K562 (cell line): Measurements from ENCODE around the gene TOR1A. TPM values are rescaled to one million over a fixed set of nuclear protein-coding genes. Genes with fewer than 3 reads are reported as not detected.

Experiments
- ASH1L ChIP-seq: fragments of 450-650 bp; IDR thresholded peaks from 2 replicates; pipeline ENCODE4 v1.6.1; 2018; ENCODE audit warnings: borderline replicate concordance, mild to moderate bottlenecking, low read depth; ENCODE audit not compliant: partially characterized antibody
- BRCA1 ChIP-seq, 2 experiments: fragments of 450-650 bp in 1 of 2; sonication (generic) in 1 of 2; formaldehyde crosslinking in 1 of 2; IDR thresholded peaks; 2 replicates each; pipeline versions ENCODE4 v1.5.0 to v1.6.1; 2017 to 2020; ENCODE audit warnings: mild to moderate bottlenecking in 1 of 2, missing genetic modification reagents in 1 of 2
- CHCHD3 ChIP-seq: fragments of 250-450 bp; sonication (Bioruptor Pico); IDR thresholded peaks from 2 replicates; pipeline ENCODE4 v2.1.2; 2022; ENCODE audit warnings: mild to moderate bottlenecking
- CREB1 ChIP-seq, 2 experiments: sonication (generic) in 1 of 2; formaldehyde crosslinking in 1 of 2; IDR thresholded peaks; 2 replicates each; pipeline versions ENCODE4 v1.6.1 to v1.8.0; 2012 to 2022; ENCODE audit warnings: inconsistent platforms in 1 of 2, mild to moderate bottlenecking in 1 of 2, missing genetic modification reagents in 1 of 2, moderate library complexity in 1 of 2
- DMBX1 ChIP-seq: fragments of 250-450 bp; sonication (Bioruptor Pico); IDR thresholded peaks from 2 replicates; pipeline ENCODE4 v1.8.0; 2022; ENCODE audit warnings: inconsistent platforms, mild to moderate bottlenecking, moderate library complexity, borderline replicate concordance
- MAFG ChIP-seq: fragments of 450-650 bp; conservative IDR thresholded peaks from 2 replicates; pipeline ENCODE4 v1.6.1; 2016; ENCODE audit warnings: missing genetic modification characterization, missing compliant biosample characterization
- POLR2H ChIP-seq: IDR thresholded peaks from 2 replicates; pipeline ENCODE4 v1.6.1; 2016; ENCODE audit warnings: missing genetic modification characterization, low read depth, mild to moderate bottlenecking, control low read depth, missing compliant biosample characterization, moderate library complexity
- SIRT6 ChIP-seq: IDR thresholded peaks from one replicate; pipeline ENCODE4 v1.6.1; 2012; ENCODE audit warnings: low read depth, mild to moderate bottlenecking, control low read depth, inconsistent platforms, low read length, moderate library complexity
- TEAD1 ChIP-seq, 2 experiments: fragments of 450-650 bp in 1 of 2; sonication (generic) in 1 of 2; formaldehyde crosslinking; IDR thresholded peaks; 2 replicates each; pipeline versions ENCODE4 v1.4.0 to v1.8.0; 2020 to 2022; ENCODE audit warnings: mild to moderate bottlenecking in 2 of 2, missing genetic modification reagents in 1 of 2
- ZNF175 ChIP-seq: fragments of 200-800 bp; sonication (Bioruptor generic); IDR thresholded peaks from 2 replicates; pipeline ENCODE4 v1.6.1; 2016; ENCODE audit warnings: low read depth, mild to moderate bottlenecking, missing genetic modification characterization, missing compliant biosample characterization
- ZNF23 ChIP-seq: fragments of 250-450 bp; sonication (Bioruptor Pico); IDR thresholded peaks from 2 replicates; pipeline ENCODE4 v1.4.0; 2020; ENCODE audit warnings: mild to moderate bottlenecking
- ZNF274 ChIP-seq: IDR thresholded peaks from 2 replicates; pipeline ENCODE4 v1.6.1; 2011; ENCODE audit warnings: low read depth, mild to moderate bottlenecking, low read length, moderate library complexity, borderline replicate concordance
- ZNF583 ChIP-seq: fragments of 250-450 bp; sonication (Bioruptor Pico); IDR thresholded peaks from 2 replicates; pipeline ENCODE4 v1.4.0; 2020
- ZNF76 ChIP-seq: fragments of 250-450 bp; sonication (Bioruptor Pico); IDR thresholded peaks from 2 replicates; pipeline ENCODE4 v1.4.0; 2020; ENCODE audit warnings: mild to moderate bottlenecking, moderate library complexity, borderline replicate concordance
- ZSCAN29 ChIP-seq: fragments of 450-650 bp; IDR thresholded peaks from 2 replicates; pipeline ENCODE4 v1.6.1; 2017
- polyA plus RNA-seq, 8 experiments: library from polyadenylated mRNA; depleted of rRNA in 4 of 8; stranded (reverse) in 5 of 8; unstranded in 3 of 8; fragments of >200 nt; fragmentation: Nextera tagmentation in 2 of 8; fragmentation: Illumina TruSeq in 1 of 8; extraction: Ambion mirVana in 2 of 8; extraction: Trizol in 1 of 8; gene quantifications; 2 replicates each; pipeline versions ENCODE4 v1.2.1 to v1.2.3, GENCODE V29; 2011 to 2014; ENCODE audit warnings: inconsistent platforms in 1 of 8, missing spikeins in 1 of 8
- total RNA-seq, 7 experiments: library from RNA; depleted of rRNA in 6 of 7; stranded (reverse); fragments of >200 nt in 6 of 7; fragmentation: Illumina TruSeq in 2 of 7; extraction: Trizol in 2 of 7; gene quantifications; 2 replicates each; pipeline versions ENCODE4 v1.2.1 to v1.2.3, GENCODE V29; 2011 to 2021; ENCODE audit warnings: low replicate concordance in 1 of 7
- TF ChIP-seq, protein P1 (sequence below): fragments of 250-450 bp; sonication (Bioruptor Pico); IDR thresholded peaks from 2 replicates; pipeline ENCODE4 v1.8.0; 2021; ENCODE audit warnings: mild to moderate bottlenecking, moderate library complexity
- TF ChIP-seq, protein P2 (sequence below): fragments of 250-450 bp; sonication (Bioruptor Pico); IDR thresholded peaks from 2 replicates; pipeline ENCODE4 v1.4.0; 2020; ENCODE audit warnings: mild to moderate bottlenecking, moderate library complexity
- TF ChIP-seq, protein P3 (sequence below): fragments of 250-450 bp; sonication (Bioruptor Pico); IDR thresholded peaks from 2 replicates; pipeline ENCODE4 v1.8.0; 2022; ENCODE audit warnings: moderate library complexity, mild to moderate bottlenecking, inconsistent platforms
- TF ChIP-seq, protein P4 (sequence below): sonication (generic); formaldehyde crosslinking; IDR thresholded peaks from 2 replicates; pipeline ENCODE4 v1.8.0; 2022; ENCODE audit warnings: missing genetic modification reagents, mild to moderate bottlenecking, moderate library complexity, borderline replicate concordance

The TOR1A gene
- total and polyA plus RNA-seq, 9 of the 15 experiments (the other 6 are each of a cell fraction or from before 2014, with no cell fraction given), result 4.5 to 85.8 (median 51.3) TPM

DNA sequence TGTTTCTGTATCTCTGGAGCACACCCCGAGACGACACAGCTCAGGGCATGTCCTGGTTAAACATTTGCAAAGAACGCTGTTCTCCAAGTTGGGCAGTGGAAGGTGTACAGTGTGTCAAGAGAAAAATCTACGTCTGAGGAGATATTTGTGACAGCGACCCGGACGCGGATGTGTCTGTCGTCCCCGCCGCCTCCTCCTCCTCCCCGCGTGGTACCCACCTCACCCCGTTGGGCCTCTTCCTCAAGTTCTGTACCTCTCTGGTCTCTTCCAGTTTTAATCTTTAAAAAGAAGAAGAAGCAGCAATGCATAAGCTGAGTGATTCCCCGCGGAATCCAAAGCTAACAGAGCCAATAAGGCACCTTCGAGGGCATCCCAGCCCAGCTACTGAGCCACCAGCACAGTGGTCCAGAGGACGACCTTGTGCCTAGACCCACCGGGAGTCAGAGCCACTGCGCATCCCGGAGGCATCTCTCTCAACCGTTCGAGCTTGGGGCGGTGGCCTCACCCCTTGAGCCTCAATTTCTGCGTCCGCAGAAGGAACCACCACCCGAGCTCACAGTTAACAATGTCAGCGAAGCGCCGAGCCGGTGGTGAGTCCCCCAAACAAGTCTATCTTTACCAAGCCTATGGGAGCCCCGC lies 10.7 kb upstream of the TOR1A start (continued):
- TF ChIP-seq BRCA1 (IDR thresholded peaks at IDR 0.05) (no peak), BRCA1 (CRISPR knock-in tag; IDR thresholded peaks at IDR 0.05) (no peak), ZNF23 (CRISPR knock-in tag) (no peak), ASH1L (no peak), ZSCAN29 (peak; percentile 42; the same call in 1 of the 2 replicates), SIRT6 (no peak), CHCHD3 (no peak), TEAD1 (CRISPR knock-in tag; IDR thresholded peaks at IDR 0.05) (no peak), DMBX1 (CRISPR knock-in tag) (0 out of 2 replicates have a peak, but pooled peaks have one; percentile 21), ZNF175 (CRISPR knock-in tag) (no peak), ZNF76 (no peak), CREB1 (IDR thresholded peaks at IDR 0.05) (no peak), CREB1 (CRISPR knock-in tag; IDR thresholded peaks at IDR 0.05) (no peak), ZNF583 (CRISPR knock-in tag) (0 out of 2 replicates have a peak, but pooled peaks have one; percentile 14), MAFG (tag) (no peak), ZNF274 (no peak), POLR2H (tag) (no peak)
- TF ChIP-seq, protein P1, sequence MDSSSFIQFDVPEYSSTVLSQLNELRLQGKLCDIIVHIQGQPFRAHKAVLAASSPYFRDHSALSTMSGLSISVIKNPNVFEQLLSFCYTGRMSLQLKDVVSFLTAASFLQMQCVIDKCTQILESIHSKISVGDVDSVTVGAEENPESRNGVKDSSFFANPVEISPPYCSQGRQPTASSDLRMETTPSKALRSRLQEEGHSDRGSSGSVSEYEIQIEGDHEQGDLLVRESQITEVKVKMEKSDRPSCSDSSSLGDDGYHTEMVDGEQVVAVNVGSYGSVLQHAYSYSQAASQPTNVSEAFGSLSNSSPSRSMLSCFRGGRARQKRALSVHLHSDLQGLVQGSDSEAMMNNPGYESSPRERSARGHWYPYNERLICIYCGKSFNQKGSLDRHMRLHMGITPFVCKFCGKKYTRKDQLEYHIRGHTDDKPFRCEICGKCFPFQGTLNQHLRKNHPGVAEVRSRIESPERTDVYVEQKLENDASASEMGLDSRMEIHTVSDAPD (CRISPR knock-in tag), result no peak
- TF ChIP-seq, protein P2, sequence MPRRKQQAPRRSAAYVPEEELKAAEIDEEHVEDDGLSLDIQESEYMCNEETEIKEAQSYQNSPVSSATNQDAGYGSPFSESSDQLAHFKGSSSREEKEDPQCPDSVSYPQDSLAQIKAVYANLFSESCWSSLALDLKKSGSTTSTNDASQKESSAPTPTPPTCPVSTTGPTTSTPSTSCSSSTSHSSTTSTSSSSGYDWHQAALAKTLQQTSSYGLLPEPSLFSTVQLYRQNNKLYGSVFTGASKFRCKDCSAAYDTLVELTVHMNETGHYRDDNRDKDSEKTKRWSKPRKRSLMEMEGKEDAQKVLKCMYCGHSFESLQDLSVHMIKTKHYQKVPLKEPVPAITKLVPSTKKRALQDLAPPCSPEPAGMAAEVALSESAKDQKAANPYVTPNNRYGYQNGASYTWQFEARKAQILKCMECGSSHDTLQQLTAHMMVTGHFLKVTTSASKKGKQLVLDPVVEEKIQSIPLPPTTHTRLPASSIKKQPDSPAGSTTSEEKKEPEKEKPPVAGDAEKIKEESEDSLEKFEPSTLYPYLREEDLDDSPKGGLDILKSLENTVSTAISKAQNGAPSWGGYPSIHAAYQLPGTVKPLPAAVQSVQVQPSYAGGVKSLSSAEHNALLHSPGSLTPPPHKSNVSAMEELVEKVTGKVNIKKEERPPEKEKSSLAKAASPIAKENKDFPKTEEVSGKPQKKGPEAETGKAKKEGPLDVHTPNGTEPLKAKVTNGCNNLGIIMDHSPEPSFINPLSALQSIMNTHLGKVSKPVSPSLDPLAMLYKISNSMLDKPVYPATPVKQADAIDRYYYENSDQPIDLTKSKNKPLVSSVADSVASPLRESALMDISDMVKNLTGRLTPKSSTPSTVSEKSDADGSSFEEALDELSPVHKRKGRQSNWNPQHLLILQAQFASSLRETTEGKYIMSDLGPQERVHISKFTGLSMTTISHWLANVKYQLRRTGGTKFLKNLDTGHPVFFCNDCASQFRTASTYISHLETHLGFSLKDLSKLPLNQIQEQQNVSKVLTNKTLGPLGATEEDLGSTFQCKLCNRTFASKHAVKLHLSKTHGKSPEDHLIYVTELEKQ (CRISPR knock-in tag), result no peak
- TF ChIP-seq, protein P3, sequence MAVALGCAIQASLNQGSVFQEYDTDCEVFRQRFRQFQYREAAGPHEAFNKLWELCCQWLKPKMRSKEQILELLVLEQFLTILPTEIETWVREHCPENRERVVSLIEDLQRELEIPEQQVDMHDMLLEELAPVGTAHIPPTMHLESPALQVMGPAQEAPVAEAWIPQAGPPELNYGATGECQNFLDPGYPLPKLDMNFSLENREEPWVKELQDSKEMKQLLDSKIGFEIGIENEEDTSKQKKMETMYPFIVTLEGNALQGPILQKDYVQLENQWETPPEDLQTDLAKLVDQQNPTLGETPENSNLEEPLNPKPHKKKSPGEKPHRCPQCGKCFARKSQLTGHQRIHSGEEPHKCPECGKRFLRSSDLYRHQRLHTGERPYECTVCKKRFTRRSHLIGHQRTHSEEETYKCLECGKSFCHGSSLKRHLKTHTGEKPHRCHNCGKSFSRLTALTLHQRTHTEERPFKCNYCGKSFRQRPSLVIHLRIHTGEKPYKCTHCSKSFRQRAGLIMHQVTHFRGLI (CRISPR knock-in tag), result no peak
- TF ChIP-seq, protein P4, sequence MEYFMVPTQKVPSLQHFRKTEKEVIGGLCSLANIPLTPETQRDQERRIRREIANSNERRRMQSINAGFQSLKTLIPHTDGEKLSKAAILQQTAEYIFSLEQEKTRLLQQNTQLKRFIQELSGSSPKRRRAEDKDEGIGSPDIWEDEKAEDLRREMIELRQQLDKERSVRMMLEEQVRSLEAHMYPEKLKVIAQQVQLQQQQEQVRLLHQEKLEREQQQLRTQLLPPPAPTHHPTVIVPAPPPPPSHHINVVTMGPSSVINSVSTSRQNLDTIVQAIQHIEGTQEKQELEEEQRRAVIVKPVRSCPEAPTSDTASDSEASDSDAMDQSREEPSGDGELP (CRISPR knock-in tag), result no peak
